Measurements from ENCODE around the gene RIC1.
"Not testable (repeated sequence)": the region's sequence is repeated elsewhere in the genome, so short reads cannot be mapped to it uniquely, and the experiment has no call there.

The RIC1 gene

DNA sequence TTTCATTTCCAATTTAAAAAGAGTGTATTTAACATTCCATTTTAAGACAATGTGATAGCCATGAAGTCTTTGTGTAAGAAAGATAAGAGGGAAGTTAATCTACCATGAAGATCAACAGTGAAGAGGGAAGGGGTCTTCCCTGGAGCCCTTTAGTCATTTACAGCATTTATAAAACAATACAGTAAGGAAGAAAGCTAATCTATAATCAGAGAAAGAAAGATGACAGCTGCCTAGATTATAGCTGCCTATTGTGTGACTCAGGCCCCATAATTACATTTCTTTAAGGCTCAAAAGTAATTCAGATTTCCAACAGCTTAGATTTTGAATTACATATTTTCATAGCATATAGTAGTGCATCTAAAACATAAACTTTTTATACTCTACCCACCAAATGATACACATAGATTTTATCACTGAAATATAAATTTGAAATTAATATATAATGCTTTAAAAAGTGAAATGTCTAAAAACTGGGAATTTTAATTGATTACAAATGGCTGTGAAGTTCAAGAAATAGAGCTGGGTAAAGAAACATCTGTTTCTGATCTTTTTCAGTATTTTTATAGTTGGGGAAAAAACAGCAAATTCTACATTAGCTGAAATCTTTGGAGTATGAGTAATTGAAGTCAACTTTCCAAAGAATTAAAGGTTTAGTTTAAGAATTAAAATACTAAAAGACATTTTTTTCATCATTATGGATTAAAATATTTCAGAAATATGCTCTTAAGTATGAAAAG, 89.6 kb downstream of the RIC1 start:
- no peak for ATAC-seq

DNA sequence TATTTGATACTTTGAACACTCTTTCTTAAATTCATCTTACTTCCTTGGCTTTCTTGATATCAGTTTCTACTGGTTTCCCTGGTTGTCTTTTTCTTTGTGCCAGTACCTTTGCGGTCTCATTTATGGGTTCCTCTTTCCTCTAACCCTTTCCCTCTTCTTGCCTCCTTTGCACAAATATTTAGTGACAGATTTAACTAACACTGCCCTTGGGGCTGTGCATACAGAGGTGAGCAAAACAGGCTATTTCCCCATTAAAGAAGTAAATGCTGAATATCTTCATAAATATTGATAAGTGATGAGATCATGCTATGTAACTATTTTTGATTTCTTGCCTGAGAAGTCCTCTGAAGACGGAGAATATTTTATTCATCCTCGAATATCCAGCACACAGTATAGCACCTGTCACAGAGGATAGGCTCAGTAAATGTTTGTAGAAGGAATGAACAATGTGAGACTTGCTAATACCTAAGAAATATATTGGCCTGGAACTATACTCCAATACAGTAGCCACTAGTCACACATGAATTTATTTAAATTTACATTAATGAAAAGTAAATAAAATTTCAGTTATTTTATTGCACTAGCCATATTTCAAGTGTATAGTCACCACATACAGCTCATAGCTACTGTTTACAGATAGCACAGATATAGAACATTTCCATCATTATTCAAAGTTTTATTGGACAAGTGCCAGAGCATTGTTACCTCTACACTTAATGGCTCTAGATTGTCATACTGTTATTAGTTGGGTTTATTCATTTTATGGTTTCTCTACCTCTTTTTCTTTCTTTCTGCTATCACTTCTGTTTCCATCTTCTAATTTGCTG, 90.4 kb downstream of the RIC1 start:
- Mint-ChIP-seq H3K4me1 (peaks cover 11% of the 10 kb centered on the region), H3K9me3 (peaks cover 3% of the 10 kb centered on the region), H3K27ac (peak overlapping the region; percentile 8), H3K4me3 (no peak overlapping the region), H3K27me3 (no peaks in the 10 kb centered on the region), H3K36me3 (peaks cover 60% of the 10 kb centered on the region)
- ATAC-seq = no peak

More for the DNA sequence above, 89.6 kb downstream of the RIC1 start:
- Mint-ChIP-seq H3K27me3 (no peaks in the 10 kb centered on the region), H3K36me3 (peaks cover 58% of the 10 kb centered on the region), H3K27ac (peak overlapping the region; percentile 50), H3K4me1 (peaks cover 11% of the 10 kb centered on the region), H3K9me3 (peaks cover 3% of the 10 kb centered on the region), H3K4me3 (no peak overlapping the region)

DNA sequence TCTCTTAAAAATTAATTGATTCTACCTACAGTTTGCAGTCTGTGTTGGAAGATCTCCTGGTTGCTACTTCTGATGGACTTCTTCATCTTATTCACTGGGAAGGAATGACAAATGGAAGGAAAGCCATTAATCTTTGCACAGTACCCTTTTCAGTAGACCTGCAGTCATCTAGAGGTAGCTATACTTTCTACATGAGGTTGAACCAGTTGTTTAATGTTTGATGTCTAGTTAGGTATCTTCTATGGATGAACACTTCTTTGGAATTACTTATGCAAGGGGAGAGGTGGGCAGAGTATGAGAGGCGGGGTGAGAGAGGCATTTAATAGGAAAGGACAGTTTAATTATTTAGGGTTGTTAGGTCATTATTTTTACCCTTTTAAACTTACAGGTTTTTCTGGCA, 91.2 kb downstream of the RIC1 start:
- ATAC-seq = no peak
- Mint-ChIP-seq H3K9me3 (peaks cover 3% of the 10 kb centered on the region), H3K4me3 (no peak overlapping the region), H3K27ac (peak overlapping the region; percentile 8), H3K27me3 (no peaks in the 10 kb centered on the region), H3K4me1 (peaks cover 11% of the 10 kb centered on the region), H3K36me3 (peaks cover 69% of the 10 kb centered on the region)

DNA sequence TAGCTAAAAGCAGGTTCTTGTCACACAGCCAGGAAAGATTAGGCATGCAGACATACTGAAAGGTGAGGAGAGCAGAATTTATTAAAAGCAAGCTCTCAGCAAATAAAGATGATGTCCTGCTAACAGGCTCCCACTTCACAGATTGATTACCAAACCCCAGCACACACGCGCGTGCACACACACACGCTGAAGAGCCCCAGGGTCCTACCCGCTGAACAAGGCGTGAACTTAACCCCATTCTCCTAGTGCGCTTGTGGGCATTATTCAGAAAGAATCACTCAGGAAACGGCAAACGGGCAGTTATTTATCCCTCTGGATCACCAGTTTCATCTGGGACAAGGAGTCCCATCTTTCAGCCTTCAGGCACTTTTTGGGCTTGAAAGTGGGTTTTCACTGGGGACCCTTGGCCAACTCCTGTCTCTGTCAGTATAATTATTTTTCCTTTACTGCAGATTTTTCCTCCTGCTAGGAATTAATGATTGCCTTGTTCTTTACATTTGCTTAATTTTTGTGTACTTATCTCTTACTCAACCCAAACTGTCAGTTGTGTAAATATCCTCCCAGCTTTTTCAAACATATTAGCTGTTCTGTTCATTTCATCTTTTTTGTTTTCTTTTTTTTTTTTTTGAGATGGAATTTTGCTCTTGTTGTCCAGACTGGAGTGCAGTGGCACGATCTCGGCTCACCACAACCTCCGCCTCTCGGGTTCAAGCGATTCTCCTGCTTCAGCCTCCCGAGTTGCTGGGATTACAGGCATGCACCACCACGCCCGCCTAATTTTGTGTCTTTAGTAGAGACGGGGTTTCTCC, 92.6 kb downstream of the RIC1 start:
- Mint-ChIP-seq H3K27ac (peak overlapping the region; percentile 8), H3K27me3 (no peaks in the 10 kb centered on the region), H3K36me3 (peaks cover 73% of the 10 kb centered on the region), H3K4me1 (peaks cover 11% of the 10 kb centered on the region), H3K9me3 (peaks cover 3% of the 10 kb centered on the region), H3K4me3 (no peak overlapping the region)
- ATAC-seq = no peak

DNA sequence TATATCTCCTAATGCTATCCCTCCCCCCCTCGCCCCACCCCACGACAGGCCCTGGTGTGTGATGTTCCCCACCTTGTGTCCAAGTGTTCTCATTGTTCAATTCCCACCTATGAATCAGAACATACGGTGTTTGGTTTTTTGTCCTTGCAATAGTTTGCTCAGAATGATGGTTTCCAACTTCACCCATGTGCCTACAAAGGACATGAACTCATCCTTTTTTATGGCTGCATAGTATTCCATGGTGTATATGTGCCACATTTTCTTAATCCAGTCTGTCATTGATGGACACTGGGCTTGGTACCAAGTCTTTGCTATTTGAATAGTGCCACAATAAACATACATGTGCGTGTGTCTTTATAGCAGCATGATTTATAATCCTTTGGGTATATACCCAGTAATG, 93.8 kb downstream of the RIC1 start:
- not testable (repeated sequence) for H3K9me3 Mint-ChIP-seq, H3K4me3 Mint-ChIP-seq, H3K27ac Mint-ChIP-seq, H3K27me3 Mint-ChIP-seq, ATAC-seq
- Mint-ChIP-seq H3K36me3 (peaks cover 75% of the 10 kb centered on the region), H3K4me1 (peaks cover 11% of the 10 kb centered on the region)

DNA sequence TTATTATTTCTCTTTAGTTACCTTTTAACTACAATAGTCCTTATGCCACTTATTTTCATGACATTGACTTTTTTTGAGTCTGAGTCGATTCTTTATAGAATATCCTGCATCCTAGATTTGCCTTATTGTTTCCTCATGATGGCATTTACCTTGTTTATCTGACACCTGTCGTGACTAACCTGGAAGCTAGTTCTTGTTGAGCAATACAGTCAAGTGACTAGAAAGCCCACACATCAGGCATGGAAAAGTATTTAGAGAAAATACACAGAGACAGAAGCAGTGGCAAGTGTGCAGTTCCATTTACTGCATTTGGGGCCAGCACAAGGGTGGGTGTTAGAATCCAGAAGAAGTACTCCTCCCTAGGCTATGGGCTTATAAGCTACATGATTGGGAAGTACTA, 106.2 kb downstream of the RIC1 start:
- H3K4me1 Mint-ChIP-seq = no peaks in the 10 kb centered on the region

DNA sequence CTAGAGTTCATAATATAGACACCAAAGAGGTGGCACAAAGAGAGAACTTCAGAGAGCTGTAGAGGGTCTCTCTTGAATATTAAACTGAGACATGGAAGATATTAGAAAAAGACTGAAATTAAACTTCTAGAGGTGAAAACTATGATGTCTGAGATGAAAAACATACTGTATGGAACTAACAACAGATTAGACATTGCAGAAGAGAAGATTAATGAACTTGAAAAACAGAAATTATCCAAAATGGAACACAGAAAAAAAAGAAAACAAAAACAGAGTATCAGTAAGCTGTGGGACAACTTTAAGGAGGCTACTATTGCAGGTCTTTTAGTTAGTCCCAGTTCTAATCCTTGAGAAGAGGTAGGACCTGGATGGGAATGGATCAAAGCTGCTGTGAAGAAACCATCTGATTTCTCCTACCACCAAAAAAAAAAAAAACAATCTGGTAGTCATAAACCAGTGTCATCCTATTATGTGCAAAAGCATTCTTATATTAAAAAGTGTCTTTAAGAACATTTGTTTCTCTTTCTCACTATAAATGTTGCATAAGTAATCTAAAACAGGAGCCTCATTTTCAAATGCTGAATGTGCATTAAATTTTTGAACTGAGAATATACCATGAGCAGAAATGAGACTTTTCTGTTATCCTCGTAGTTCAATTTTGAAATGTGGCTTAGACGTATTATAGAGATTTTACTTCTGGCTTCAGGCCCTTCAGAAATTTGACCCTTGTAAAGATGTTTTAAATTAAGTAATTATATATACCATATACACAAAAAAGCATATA, 107.8 kb downstream of the RIC1 start:
- no peaks in the 10 kb centered on the region for H3K27me3 Mint-ChIP-seq
- H3K4me1 Mint-ChIP-seq = no peaks in the 10 kb centered on the region
- H3K36me3 Mint-ChIP-seq = peaks cover 57% of the 10 kb centered on the region
- no peaks in the 10 kb centered on the region for H3K9me3 Mint-ChIP-seq
- H3K4me3 Mint-ChIP-seq = no peak overlapping the region
- ATAC-seq = no peak
- peak overlapping the region; percentile 17 for H3K27ac Mint-ChIP-seq

More for the DNA sequence above, 106.2 kb downstream of the RIC1 start:
- no peak overlapping the region for H3K4me3 Mint-ChIP-seq
- H3K27me3 Mint-ChIP-seq = no peaks in the 10 kb centered on the region
- H3K27ac Mint-ChIP-seq = no peak overlapping the region
- H3K9me3 Mint-ChIP-seq = no peaks in the 10 kb centered on the region
- H3K36me3 Mint-ChIP-seq = peaks cover 47% of the 10 kb centered on the region
- ATAC-seq = no peak

DNA sequence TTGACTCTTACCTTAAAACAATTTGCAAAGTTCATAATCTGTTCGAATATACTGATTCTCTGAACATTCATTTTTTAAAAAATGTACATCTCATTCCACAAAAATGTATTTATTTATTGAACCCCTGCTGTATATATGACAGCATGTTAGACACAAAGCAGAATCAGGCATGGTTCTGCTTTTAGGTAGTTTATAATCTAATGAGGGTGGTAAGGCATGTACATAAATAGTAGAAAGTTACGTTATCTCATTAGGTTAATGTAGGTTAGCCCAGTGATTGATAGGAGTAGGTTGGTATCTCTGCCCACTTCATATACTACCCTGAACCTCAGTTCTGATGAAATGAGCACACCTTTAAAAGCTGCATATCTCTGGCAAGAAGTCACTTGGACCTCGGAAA, 114.2 kb downstream of the RIC1 start:
- peaks cover 86% of the 10 kb centered on the region for H3K36me3 Mint-ChIP-seq

DNA sequence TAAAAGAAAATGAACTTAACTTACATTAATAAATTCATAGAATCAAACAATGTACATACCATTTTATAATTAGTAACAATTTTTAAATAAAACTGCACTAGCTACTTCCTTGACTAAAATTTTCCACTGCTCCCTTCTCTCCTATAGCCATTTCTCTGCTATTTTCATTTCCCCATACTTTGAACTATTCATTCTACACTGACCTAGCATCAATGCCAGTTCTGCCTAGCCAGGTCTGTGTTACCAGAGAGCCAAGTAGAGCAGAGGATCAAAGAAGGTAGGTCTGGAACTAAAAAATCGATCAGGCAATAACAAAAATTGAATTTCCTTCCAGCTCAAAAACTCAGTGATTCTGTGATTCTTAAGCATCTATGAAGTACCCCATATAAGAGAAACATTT, 119.5 kb downstream of the RIC1 start:
- Mint-ChIP-seq H3K36me3 (peaks cover 66% of the 10 kb centered on the region), H3K4me1 (peaks cover 7% of the 10 kb centered on the region), H3K27me3 (no peaks in the 10 kb centered on the region), H3K9me3 (peaks cover 9% of the 10 kb centered on the region), H3K4me3 (no peak overlapping the region), H3K27ac (no peak overlapping the region)
- ATAC-seq = no peak

More for the DNA sequence above, 114.2 kb downstream of the RIC1 start:
- Mint-ChIP-seq H3K4me3 (no peak overlapping the region), H3K9me3 (peaks cover 4% of the 10 kb centered on the region), H3K27ac (no peak overlapping the region), H3K4me1 (peaks cover under 1% of the 10 kb centered on the region), H3K27me3 (no peaks in the 10 kb centered on the region)
- no peak for ATAC-seq

DNA sequence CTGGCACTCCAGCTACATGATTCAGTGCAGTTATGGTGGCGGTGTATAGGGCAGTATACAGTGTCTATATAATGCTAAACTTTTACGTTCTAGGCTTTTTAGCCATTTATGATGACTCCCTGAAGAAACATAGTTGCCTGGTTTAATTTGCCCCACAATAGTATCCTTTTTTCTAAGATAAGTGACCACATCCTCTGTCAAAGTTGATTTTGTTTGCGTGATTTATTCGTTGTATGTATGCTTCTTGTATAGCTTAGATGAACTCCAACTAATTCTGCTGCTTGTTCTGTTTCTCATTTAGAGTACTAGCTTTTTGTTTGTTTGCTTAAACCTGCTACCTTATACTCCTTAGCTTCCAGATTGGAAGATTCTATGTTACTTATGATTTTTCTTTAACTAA, 120.4 kb downstream of the RIC1 start:
- no peak overlapping the region for H3K27ac Mint-ChIP-seq
- H3K9me3 Mint-ChIP-seq = peaks cover 9% of the 10 kb centered on the region

DNA sequence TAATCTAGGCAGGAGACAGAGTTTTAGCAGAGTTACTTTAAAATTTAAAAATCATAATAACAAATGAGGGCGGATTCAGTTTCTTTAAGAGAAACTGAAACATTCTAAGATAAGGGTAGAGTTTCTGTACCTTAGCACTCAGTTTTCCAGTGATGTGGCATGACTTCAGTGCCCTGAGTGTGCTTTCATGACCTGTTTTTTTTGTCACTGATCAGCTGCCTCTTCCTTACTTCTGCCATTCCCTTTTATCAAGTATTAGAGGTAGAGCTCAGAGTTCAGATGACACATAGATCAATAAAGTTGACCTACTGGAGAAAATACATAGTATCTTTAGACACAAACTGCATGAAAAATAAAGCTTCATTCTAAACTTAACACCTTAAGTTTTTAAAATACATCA, 121.7 kb downstream of the RIC1 start:
- H3K9me3 Mint-ChIP-seq = peaks cover 9% of the 10 kb centered on the region
- peaks cover 7% of the 10 kb centered on the region for H3K4me1 Mint-ChIP-seq
- no peaks in the 10 kb centered on the region for H3K27me3 Mint-ChIP-seq
- peaks cover 49% of the 10 kb centered on the region for H3K36me3 Mint-ChIP-seq
- ATAC-seq = no peak
- H3K27ac Mint-ChIP-seq = no peak overlapping the region
- H3K4me3 Mint-ChIP-seq = no peak overlapping the region

More for the DNA sequence above, 120.4 kb downstream of the RIC1 start:
- no peak for ATAC-seq
- Mint-ChIP-seq H3K4me3 (no peak overlapping the region), H3K27me3 (no peaks in the 10 kb centered on the region), H3K4me1 (peaks cover 7% of the 10 kb centered on the region), H3K36me3 (peaks cover 59% of the 10 kb centered on the region)

DNA sequence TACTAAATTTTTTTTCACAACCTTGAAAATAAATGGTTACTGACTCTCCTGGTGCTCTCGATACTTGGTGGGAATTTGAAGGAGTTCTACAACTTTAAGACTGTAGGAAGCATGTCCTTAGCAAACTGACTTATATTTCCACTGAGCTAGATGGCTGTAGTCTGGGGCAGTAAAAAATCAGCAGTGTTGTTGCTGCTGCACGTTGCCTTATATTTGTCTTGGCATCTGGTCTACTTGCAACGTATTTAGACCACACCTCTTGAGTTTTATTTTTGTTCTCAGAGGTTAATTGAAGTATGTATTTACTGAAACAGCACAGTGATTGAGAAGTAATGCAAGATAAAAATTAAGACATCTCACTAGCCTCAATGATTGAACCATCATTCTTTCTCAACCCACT, 127.7 kb downstream of the RIC1 start:
- ATAC-seq = no peak
- Mint-ChIP-seq H3K4me1 (peaks cover 11% of the 10 kb centered on the region), H3K9me3 (no peaks in the 10 kb centered on the region), H3K36me3 (peaks cover 51% of the 10 kb centered on the region), H3K27ac (peak overlapping the region; percentile 4), H3K27me3 (no peaks in the 10 kb centered on the region), H3K4me3 (no peak overlapping the region)

DNA sequence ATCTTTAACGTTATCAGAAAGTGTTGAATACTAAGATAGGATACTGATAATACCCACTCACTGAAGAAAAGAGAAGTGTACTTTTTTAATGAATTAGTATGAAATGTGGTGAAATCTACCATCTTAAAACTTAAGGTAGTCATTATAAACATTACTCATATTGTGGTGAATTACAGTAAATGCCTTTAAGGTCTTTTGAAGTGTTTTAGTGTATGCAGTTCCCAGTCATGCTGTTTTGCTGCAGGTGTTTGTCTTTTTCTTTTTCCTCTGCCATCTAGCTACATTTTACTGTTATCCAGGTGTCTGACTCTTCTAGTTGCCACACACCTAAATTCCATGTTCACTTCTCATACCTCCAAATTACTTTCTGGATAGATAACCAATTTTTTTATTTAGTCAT, 131.4 kb downstream of the RIC1 start:
- Mint-ChIP-seq H3K27me3 (no peaks in the 10 kb centered on the region), H3K4me3 (no peak overlapping the region), H3K27ac (no peak overlapping the region), H3K4me1 (peaks cover 17% of the 10 kb centered on the region), H3K9me3 (no peaks in the 10 kb centered on the region), H3K36me3 (peaks cover 78% of the 10 kb centered on the region)
- no peak for ATAC-seq

DNA sequence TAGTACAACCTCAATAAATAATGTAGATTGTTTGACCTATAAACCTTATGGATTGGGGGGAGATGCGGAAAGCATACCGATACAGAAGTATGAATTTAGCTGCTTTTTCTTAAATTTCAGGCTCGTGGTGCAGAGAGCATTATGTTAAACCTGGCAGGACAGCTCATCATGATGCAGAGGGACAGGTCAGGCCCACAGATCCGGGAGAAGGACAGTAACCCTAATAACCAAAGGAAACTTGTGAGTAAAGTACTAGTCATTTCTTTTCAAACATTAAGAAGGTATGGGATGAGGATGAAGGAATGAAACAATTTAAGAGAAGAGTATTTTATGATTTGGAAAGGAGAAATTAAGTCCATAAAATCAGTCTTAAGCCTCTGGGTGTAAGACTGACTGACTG, 133.5 kb downstream of the RIC1 start:
- H3K4me1 Mint-ChIP-seq = peaks cover 11% of the 10 kb centered on the region
- H3K27me3 Mint-ChIP-seq = no peaks in the 10 kb centered on the region
- H3K36me3 Mint-ChIP-seq = peaks cover 84% of the 10 kb centered on the region
- H3K4me3 Mint-ChIP-seq = no peak overlapping the region
- no peaks in the 10 kb centered on the region for H3K9me3 Mint-ChIP-seq
- ATAC-seq = no peak
- H3K27ac Mint-ChIP-seq = peak overlapping the region; percentile 4
